Measurements from ENCODE around the gene PABPC4L.

- TF ChIP-seq CTCF (IDR thresholded peaks at IDR 0.05; ENCODE audit: insufficient read depth, low read depth, low read length) (no peak), EZH2 (IDR thresholded peaks at IDR 0.05; ENCODE audit: insufficient read depth, low read length) (no peak)
Observed at GRCh38 chr4:134216411-134216810, 14.8 kb upstream of the PABPC4L start.
